Medulla oblongata (tissue), 1 donor: ENCODE results near the gene HRH2.
"Not testable (repeated sequence)": the region's sequence is repeated elsewhere in the genome, so short reads cannot be mapped to it uniquely, and the experiment has no call there.

Experiments
- DNase-seq: peaks from one replicate; pipeline ENCODE4 v3.0.0-alpha.2; 2015; ENCODE audit errors: extremely low spot score

HRH2 gene

GRCh38 chr5:175741556-175741955, 83.7 kb downstream of the HRH2 start:
- no peak for DNase-seq

GRCh38 chr5:175742290-175742994, 84.6 kb downstream of the HRH2 start:
- no peak for DNase-seq

- no peak for DNase-seq
Measured at GRCh38 chr5:175743676-175744210, 85.9 kb downstream of the HRH2 start.

GRCh38 chr5:175745210-175745609, 87.3 kb downstream of the HRH2 start:
- no peak for DNase-seq

- DNase-seq, result peak; percentile 60
Measured at GRCh38 chr5:175746851-175747250, 89.0 kb downstream of the HRH2 start.

GRCh38 chr5:175747539-175748060, 89.7 kb downstream of the HRH2 start:
- no peak for DNase-seq

GRCh38 chr5:175748650-175749049, 90.8 kb downstream of the HRH2 start:
- no peak for DNase-seq

GRCh38 chr5:175749591-175749990, 91.7 kb downstream of the HRH2 start:
- no peak for DNase-seq

- no peak for DNase-seq
Measured at GRCh38 chr5:175750511-175750931, 92.7 kb downstream of the HRH2 start.

- no peak for DNase-seq
Measured at GRCh38 chr5:175751369-175751768, 93.5 kb downstream of the HRH2 start.

- DNase-seq, result no peak
Measured at GRCh38 chr5:175752826-175753535, 95.1 kb downstream of the HRH2 start.

- no peak for DNase-seq
Measured at GRCh38 chr5:175753536-175754402, 95.9 kb downstream of the HRH2 start.

- not testable (repeated sequence) for DNase-seq
Measured at GRCh38 chr5:175759991-175760390, 102.1 kb downstream of the HRH2 start.
